Left forelimb (tissue), 1 donor: ENCODE data around the gene ILRUN.
A peak's percentile ranks its signal among the peaks of the same experiment; 100 is the strongest.
"Not testable (repeated sequence)": the region's sequence is repeated elsewhere in the genome, so short reads cannot be mapped to it uniquely, and the experiment has no call there.

Experiments
- DNase-seq: peaks from one replicate; pipeline ENCODE4 v3.0.0-alpha.2; 2018; ENCODE audit warnings: low spot score

Gene ILRUN

GRCh38 chr6:34696739-34697543, at the start of gene ILRUN:
Gene ILRUN (minus strand): TSS chr6:34696767. CDS start chr6:34696603, 164 bp downstream.
- DNase-seq: peak; percentile 98

- DNase-seq: no peak
Observed at GRCh38 chr6:34745277-34746103, 48.9 kb upstream of the ILRUN start.

GRCh38 chr6:34744294-34744647, 47.7 kb upstream of the ILRUN start:
- DNase-seq: not testable (repeated sequence)

GRCh38 chr6:34743625-34744293, 47.2 kb upstream of the ILRUN start:
- DNase-seq: no peak

GRCh38 chr6:34742094-34742493, 45.5 kb upstream of the ILRUN start:
- DNase-seq: no peak

- DNase-seq: no peak
Observed at GRCh38 chr6:34736823-34737222, 40.3 kb upstream of the ILRUN start.

- no peak for DNase-seq
Observed at GRCh38 chr6:34731393-34732060, 35.0 kb upstream of the ILRUN start.

GRCh38 chr6:34729631-34730470, 33.3 kb upstream of the ILRUN start:
- no peak for DNase-seq

- DNase-seq: no peak
Observed at GRCh38 chr6:34726055-34726454, 29.5 kb upstream of the ILRUN start.

- DNase-seq: no peak
Observed at GRCh38 chr6:34723203-34723602, 26.6 kb upstream of the ILRUN start.

GRCh38 chr6:34722451-34722850, 25.9 kb upstream of the ILRUN start:
- no peak for DNase-seq

- not testable (repeated sequence) for DNase-seq
Observed at GRCh38 chr6:34720160-34720559, 23.6 kb upstream of the ILRUN start.

- DNase-seq: not testable (repeated sequence)
Observed at GRCh38 chr6:34719646-34720045, 23.1 kb upstream of the ILRUN start.

- no peak for DNase-seq
Observed at GRCh38 chr6:34718976-34719375, 22.4 kb upstream of the ILRUN start.

GRCh38 chr6:34717466-34717865, 20.9 kb upstream of the ILRUN start:
- no peak for DNase-seq

GRCh38 chr6:34714663-34715062, 18.1 kb upstream of the ILRUN start:
- DNase-seq: no peak

GRCh38 chr6:34712881-34713280, 16.3 kb upstream of the ILRUN start:
- not testable (repeated sequence) for DNase-seq

GRCh38 chr6:34709386-34709785, 12.8 kb upstream of the ILRUN start:
- DNase-seq: peak; percentile 73

GRCh38 chr6:34705241-34705640, 8.7 kb upstream of the ILRUN start:
- no peak for DNase-seq

- no peak for DNase-seq
Observed at GRCh38 chr6:34701199-34701598, 4.6 kb upstream of the ILRUN start.

GRCh38 chr6:34697904-34698559, 1.5 kb upstream of the ILRUN start:
- no peak for DNase-seq
